Subcutaneous abdominal adipose tissue (tissue), 5 donors: ENCODE results near the gene PIEZO1.
A peak's percentile ranks its signal among the peaks of the same experiment; 100 is the strongest.

Source experiments
- H3K27ac ChIP-seq: one replicate; pipeline ENCODE4 v1.7.0; 2013; ENCODE audit warnings: low read depth, mild to moderate bottlenecking, inconsistent platforms, low read length, moderate library complexity
- H3K27me3 ChIP-seq, 5 donors: one replicate each; pipeline ENCODE4 v1.7.0; 2013; ENCODE audit warnings: low read length in 5 of 5, inconsistent platforms in 1 of 5; ENCODE audit not compliant: control insufficient read depth in 5 of 5, insufficient read depth in 4 of 5
- H3K36me3 ChIP-seq, 5 donors: one replicate each; pipeline ENCODE4 v1.7.0; 2013; ENCODE audit warnings: low read length in 5 of 5; ENCODE audit not compliant: control insufficient read depth in 5 of 5, insufficient read depth in 5 of 5
- H3K4me1 ChIP-seq, 5 donors: one replicate each; pipeline ENCODE4 v1.7.0; 2013; ENCODE audit warnings: low read length in 5 of 5, mild to moderate bottlenecking in 3 of 5, moderate library complexity in 1 of 5; ENCODE audit not compliant: control insufficient read depth in 5 of 5, insufficient read depth in 5 of 5
- H3K4me3 ChIP-seq, 5 donors: one replicate each; pipeline ENCODE4 v1.7.0; 2013; ENCODE audit warnings: low read length in 5 of 5, low read depth in 1 of 5
- H3K9ac ChIP-seq, 5 donors: one replicate each; pipeline ENCODE4 v1.7.0; 2013; ENCODE audit warnings: low read length in 5 of 5, mild to moderate bottlenecking in 4 of 5, moderate library complexity in 3 of 5
- H3K9me3 ChIP-seq, 5 donors: one replicate each; pipeline ENCODE4 v1.7.0; 2013; ENCODE audit warnings: low read length in 5 of 5; ENCODE audit not compliant: control insufficient read depth in 5 of 5
- donor health status: healthy.
- donor health status: healthy.
- donor health status: healthy.
- donor health status: healthy.
- donor health status: healthy.

PIEZO1 gene

DNA sequence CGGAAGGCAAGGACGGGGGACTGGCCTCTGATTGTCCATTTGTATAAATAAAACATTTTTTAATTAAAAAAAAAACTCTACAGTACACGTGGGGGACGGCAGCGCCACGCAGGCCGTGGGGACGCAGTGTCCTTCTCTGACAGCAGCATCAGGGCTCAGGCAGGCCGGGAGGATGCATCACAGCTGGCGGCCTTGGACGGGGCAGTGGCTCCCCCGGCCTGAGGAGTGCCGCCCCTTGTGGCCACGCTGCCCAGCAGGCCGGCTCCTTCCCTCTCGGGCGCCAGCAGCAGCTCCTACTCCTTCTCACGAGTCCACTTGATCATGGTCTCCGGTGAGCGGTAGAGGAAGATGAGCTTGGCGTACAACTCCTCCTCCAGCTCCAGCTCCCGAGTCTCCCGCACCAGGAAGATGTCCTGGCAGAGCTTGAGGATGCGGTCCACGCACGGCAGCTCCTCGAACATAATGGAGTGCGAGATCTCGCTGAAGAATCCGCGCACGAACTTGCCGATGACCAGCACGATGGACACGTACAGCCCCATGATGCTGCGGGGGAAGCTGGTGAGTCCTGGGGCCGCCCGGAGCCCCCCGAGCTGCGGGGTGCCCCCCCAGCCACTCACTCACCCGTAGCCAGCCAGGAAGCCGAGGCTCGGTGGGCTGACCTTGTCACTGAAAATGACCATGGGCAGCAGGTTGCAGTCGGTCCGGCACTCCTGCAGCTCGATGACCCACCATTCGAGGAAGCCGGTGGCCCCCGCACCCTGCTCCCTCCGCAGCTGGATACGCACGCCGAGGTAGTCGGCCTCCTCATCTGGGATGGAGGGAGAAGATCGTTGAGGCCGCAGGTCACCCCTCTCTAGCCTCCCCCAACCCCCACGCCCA is 69.5 kb downstream of the PIEZO1 start:
- H3K27me3 ChIP-seq: no peaks in the 10 kb centered on the region
- H3K9ac ChIP-seq: no peak overlapping the region
- H3K4me3 ChIP-seq: no peak overlapping the region
- H3K36me3 ChIP-seq: peaks cover 0 to 74% (median 72%) of the 10 kb centered on the region in 5 donors
- no peaks in the 10 kb centered on the region for H3K9me3 ChIP-seq
- peaks cover 0 to 24% (median 10%) of the 10 kb centered on the region in 5 donors for H3K4me1 ChIP-seq
- no peak overlapping the region for H3K27ac ChIP-seq

DNA sequence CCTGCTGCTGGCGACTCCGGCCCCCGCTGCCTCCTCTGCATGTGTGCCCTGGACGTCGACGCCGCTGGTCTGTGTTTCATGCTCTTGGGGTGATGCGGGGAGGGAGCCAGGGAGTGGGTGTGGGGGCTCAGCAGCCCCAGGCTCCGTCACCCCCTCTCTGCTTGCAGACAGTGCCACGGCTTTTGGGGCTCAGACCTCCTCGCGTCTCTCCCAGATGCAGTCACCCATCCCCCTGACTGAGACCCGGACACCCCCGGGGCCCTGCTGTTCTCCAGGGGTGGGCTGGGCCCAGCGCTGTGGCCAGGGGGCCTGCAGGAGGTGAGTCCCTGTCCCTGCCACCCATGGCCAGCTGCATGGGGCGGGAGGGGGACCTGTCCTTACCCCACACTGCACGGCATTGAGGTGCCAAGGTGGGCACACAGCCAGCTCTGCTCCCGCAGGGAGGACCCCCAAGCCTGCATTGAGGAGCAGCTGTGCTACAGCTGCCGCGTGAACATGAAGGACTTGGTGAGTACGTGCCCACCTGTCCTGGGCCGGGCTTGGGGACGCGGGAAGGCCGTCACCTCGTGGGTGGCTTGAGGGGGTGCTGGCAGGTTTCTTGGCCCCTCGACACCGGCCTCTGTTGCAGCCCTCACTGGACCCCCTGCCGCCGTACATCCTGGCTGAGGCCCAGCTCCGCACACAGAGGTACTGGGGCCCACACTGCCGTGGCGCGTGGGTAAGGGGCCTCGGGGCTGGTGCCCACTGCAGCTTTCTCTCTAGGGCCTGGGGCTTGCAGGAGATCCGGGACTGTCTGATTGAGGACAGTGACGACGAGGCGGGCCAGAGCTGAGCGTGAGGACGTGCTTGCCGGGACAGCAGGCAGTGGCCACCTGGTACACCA is 70.4 kb downstream of the PIEZO1 start:
- H3K27me3 ChIP-seq: no peaks in the 10 kb centered on the region
- H3K27ac ChIP-seq: no peak overlapping the region
- no peak overlapping the region for H3K4me3 ChIP-seq
- H3K9me3 ChIP-seq: no peaks in the 10 kb centered on the region
- H3K4me1 ChIP-seq: peaks cover 0 to 24% (median 10%) of the 10 kb centered on the region in 5 donors
- peaks cover 0 to 68% (median 64%) of the 10 kb centered on the region in 5 donors for H3K36me3 ChIP-seq
- H3K9ac ChIP-seq: no peak overlapping the region

DNA sequence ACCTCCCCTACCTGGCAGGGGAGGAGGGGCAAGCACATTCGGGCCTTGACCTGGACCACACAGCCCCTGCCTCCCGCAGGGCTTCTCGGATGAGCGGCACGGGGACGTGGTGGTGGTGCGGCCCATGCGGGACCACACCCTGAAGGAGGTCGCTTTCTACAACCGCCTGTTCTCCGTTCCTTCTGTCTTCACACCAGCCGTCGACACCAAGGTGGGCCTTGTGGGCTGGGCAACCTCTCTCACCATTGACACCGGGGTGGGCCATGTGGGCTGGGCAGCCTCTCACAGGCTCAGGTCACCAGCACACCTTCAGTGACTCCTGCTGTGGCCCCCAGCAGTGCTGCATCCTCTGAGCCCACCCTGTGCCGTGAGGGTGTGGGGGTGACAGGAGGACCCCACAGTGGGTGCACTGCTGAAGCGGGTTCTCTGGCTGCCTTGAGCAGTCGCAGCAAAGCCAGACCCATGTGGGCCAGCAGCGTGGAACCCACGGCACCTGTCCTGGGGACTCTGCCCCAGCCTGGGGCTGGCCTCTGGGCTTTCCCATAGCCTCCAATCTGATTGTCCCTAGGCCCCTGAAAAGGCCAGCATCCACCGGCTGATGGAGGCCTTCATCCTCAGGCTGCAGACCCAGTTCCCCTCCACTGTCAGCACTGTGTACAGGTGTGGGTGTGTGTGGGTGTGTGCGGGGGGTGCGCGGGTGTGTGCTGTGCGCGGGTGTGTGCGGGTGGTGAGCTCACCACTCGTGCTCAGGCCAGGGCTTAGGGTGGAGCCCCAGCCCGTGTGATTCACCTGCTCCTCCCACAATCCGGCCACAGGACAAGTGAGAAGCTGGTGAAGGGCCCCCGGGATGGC is 71.2 kb downstream of the PIEZO1 start:
- Histone ChIP-seq H3K4me1 (peaks cover 0 to 15% (median 1%) of the 10 kb centered on the region in 5 donors), H3K9ac (no peak overlapping the region), H3K27ac (no peak overlapping the region), H3K36me3 (peaks cover 0 to 61% (median 56%) of the 10 kb centered on the region in 5 donors), H3K9me3 (no peaks in the 10 kb centered on the region), H3K27me3 (no peaks in the 10 kb centered on the region), H3K4me3 (no peak overlapping the region)

DNA sequence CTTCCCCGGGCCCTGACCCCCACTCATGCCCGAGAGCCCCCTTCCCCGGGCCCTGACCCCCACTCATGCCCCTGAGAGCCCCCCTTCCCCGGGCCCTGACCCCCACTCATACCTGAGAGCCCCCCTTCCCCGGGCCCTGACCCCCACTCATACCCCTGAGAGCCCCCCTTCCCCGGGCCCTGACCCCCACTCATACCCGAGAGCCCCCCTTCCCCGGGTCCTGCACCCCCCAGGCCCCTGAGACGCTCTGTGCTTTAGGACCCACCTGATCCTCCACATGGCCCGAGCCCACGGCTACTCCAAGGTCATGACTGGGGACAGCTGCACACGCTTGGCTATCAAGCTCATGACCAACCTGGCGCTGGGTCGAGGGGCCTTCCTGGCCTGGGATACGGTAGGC is 72.0 kb downstream of the PIEZO1 start:
- peaks cover 0 to 53% (median 48%) of the 10 kb centered on the region in 5 donors for H3K36me3 ChIP-seq
- peaks cover 0 to 11% (median 0%) of the 10 kb centered on the region in 5 donors for H3K4me1 ChIP-seq
- no peak overlapping the region for H3K9ac ChIP-seq
- H3K27me3 ChIP-seq: no peaks in the 10 kb centered on the region
- H3K9me3 ChIP-seq: no peaks in the 10 kb centered on the region
- no peak overlapping the region for H3K4me3 ChIP-seq
- no peak overlapping the region for H3K27ac ChIP-seq

DNA sequence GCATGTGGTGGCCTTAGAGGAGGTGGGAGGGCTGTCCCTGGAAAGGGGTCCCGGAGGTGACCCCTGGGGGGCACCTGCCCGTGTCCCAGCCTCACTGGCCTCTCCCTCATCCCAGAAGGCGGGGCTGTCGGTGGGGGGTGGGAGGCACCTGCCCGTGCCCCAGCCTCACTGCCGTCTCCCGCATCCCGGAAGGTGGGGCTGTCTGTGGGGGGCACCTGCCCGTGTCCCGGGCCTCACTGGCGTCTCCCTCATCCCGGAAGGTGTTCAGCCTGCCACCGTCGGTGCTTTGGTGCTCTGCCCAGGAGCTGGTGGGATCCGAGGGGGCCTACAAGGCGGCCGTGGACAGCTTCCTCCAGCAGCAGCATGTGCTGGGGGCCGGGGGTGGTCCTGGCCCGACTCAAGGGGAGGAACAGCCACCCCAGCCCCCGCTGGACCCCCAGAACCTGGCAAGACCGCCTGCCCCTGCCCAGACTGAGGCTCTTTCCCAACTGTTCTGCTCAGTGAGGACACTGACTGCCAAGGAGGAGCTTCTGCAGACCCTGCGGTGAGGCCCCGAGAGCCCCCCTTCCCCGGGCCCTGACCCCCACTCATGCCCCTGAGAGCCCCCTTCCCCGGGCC is 72.5 kb downstream of the PIEZO1 start:
- Histone ChIP-seq H3K9me3 (no peaks in the 10 kb centered on the region), H3K4me3 (no peak overlapping the region), H3K27me3 (no peaks in the 10 kb centered on the region), H3K9ac (no peak overlapping the region), H3K36me3 (peaks cover 0 to 47% (median 44%) of the 10 kb centered on the region in 5 donors), H3K27ac (no peak overlapping the region), H3K4me1 (peaks cover 0 to 14% (median 3%) of the 10 kb centered on the region in 5 donors)

DNA sequence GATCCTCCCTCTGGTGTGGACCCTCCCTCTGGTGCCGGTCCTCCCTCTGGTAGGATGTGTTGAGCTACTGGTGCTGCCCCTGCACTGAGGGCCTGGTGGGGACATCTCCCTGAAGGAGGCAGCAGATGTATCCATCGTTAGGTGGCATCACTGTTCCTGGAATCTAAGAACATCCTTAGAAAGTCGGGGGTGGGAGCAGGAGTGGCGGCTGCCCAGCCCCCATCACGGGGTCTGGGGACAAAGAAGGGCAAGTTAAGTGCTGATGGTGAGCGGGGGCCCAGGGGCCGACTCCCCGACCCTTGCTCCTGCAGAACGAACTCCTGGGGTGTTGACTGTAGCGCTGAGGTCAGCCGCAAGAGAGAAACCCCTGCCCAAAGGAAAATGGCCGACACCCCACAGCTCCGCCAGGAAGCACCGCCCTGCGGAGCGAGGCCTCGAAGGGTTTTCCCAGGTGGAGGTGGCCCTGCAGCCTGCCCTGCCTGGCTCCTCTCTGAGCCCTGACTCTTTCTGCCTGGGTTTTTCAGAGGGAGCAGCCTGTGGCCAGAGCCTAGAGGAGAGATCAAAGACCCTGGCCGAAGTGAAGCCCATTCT is 73.2 kb downstream of the PIEZO1 start:
- Histone ChIP-seq H3K27me3 (no peaks in the 10 kb centered on the region), H3K27ac (no peak overlapping the region), H3K4me3 (no peak overlapping the region), H3K9ac (no peak overlapping the region), H3K4me1 (peaks cover 2 to 20% (median 9%) of the 10 kb centered on the region in 5 donors), H3K9me3 (no peaks in the 10 kb centered on the region), H3K36me3 (peaks cover 0 to 41% (median 37%) of the 10 kb centered on the region in 5 donors)

DNA sequence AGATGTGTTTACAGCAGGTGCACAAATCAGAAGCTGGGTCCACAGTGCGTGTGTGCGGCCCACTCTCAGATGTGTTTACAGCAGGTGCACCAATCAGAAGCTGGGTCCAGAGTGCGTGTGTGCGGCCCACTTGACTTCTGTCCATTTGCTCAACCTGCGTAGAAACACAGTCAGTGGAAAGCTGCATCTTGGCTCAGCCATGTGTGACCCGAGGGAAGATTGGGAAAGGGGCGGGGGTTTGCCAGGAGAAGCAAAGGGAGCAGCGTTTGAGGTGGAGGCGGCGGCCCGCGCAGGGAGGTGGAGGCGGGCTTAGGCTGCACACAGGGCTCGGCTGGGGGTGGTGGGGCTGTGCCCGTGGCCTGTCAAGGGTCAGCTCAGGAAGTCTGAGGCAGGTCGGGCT is 74.5 kb downstream of the PIEZO1 start:
- Histone ChIP-seq H3K36me3 (peaks cover 0 to 28% (median 24%) of the 10 kb centered on the region in 5 donors), H3K27ac (no peak overlapping the region), H3K9me3 (no peaks in the 10 kb centered on the region), H3K9ac (no peak overlapping the region), H3K27me3 (no peaks in the 10 kb centered on the region), H3K4me1 (peaks cover 4 to 27% (median 16%) of the 10 kb centered on the region in 5 donors), H3K4me3 (no peak overlapping the region)

DNA sequence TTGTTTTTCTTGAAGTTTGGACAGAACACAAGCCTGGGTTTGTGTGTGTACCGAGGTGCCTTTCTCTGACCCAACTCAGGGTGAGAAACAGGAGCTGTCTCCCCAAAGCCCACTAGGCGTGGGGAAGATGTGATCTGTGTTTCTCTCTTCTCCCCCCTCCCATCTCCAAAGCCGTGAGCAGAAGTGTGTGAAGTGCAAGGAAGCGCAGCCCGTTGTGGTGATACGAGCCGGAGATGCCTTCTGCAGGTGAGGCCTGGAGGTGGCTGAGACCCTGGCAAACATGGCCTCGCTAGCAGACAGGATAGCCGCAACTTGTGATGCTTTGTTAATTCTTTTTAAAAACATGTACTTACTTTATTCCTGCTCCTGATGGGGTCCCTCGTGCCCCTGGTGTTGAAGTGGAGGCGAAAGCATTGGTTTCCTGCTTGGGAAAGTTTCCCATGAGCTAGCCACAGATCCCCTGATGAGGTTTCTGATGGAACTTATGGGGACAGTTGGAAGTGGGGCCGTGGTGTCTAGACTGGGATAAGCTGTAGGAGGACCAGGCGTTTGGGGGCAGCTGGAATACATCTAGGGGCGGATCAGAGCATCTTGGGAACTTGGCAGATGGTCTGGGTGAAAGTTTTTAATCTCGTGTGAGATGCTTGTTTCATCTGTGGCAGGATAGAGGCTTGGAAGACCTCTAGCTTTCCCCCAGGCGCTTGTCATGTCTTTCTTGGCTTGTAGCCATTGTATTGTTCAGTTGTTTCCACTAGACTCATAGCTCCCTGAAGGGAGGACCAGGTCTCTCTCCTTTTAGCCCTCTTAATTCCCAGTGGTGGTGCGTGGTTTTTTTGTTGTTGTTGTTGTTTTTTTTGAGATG is 77.8 kb downstream of the PIEZO1 start:
- Histone ChIP-seq H3K9me3 (no peaks in the 10 kb centered on the region), H3K4me1 (peaks cover 10 to 58% (median 47%) of the 10 kb centered on the region in 5 donors), H3K27ac (peak overlapping the region; percentile 81), H3K27me3 (no peaks in the 10 kb centered on the region), H3K36me3 (peaks cover 0 to 8% (median 2%) of the 10 kb centered on the region in 5 donors), H3K9ac (peak overlapping the region; percentile 71 to 97 (median 96)), H3K4me3 (peak overlapping the region; percentile 90 to 98 (median 96))
